ENCODE measurements around the gene LRP1B.
"Not testable (repeated sequence)": the region's sequence is repeated elsewhere in the genome, so short reads cannot be mapped to it uniquely, and the experiment has no call there.

Gene LRP1B

DNA sequence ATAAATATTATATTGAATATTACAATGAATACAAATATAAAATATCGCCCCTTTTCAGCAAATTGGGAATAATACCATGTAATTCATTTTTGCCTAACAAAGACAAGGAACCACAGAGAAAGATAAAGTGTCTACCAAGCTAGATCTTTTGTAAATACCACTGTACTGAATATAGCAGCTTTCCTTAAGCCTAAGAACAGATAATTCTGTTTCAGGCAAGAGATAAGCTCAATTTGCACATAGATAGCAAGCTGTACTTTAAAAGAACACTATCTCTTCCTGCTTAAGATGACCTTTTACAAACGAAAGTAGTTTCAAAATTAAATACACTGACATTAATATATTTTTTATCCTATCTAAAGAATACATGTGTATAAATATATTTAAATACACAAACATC is 43.2 kb downstream of the LRP1B start:
- DNase-seq (ENCODE audit: low spot score in 2 of 2); H3K27me3 Mint-ChIP-seq; H3K36me3 Mint-ChIP-seq; H3K4me1 Mint-ChIP-seq; H3K4me3 Mint-ChIP-seq; ATAC-seq (ENCODE audit: low read depth); H3K9me3 Mint-ChIP-seq; H3K27ac Mint-ChIP-seq: not testable (repeated sequence)

DNA sequence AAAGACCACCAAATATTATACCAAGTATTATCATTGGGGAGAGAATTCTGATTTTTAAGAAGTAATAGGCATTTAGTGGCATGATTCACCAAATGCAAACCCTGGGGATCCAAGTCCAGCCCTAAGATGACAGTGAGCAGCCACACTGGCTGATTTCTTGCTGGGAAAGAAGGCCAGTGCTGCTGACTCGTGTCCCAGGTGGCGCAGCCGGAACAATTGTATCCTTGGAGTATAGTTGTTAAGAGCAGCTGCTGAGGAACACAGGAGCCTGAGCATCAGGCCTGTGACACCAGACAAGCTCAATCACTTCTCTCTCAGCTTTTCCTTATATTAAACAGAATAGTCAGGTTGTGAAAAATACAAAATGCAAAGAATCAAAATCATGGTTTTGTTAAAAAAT is 48.4 kb downstream of the LRP1B start:
- no peak for DNase-seq (ENCODE audit: low spot score in 2 of 2)
- Mint-ChIP-seq H3K27me3 (no peaks in the 10 kb centered on the region), H3K4me3 (no peak overlapping the region), H3K36me3 (no peaks in the 10 kb centered on the region), H3K9me3 (peaks cover 4% of the 10 kb centered on the region), H3K4me1 (no peaks in the 10 kb centered on the region), H3K27ac (no peak overlapping the region)
- no peak for ATAC-seq (ENCODE audit: low read depth)

DNA sequence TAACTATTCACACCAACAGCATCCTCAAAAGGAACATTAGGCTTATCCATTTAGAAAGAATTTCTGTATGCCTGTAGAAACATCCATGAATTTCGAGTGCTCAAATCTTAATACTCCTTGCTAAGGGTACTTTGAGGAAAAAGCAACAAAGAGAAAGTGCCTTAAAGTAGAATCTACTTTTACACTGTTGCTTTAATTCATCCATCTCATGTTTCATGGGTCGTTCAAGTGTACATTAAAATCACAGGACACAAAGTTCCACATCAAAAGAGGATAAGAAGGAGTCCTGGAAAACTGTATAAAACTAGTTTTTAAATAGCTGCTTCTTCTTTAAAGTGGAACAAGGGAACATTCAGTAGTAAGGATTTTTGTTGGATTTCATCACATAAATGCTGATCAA is 54.5 kb downstream of the LRP1B start:
- DNase-seq (ENCODE audit: low spot score in 2 of 2) (no peak), ATAC-seq (ENCODE audit: low read depth) (no peak)
- no peak overlapping the region for H3K4me3 Mint-ChIP-seq
- no peaks in the 10 kb centered on the region for H3K36me3 Mint-ChIP-seq
- no peak overlapping the region for H3K27ac Mint-ChIP-seq
- peaks cover 4% of the 10 kb centered on the region for H3K9me3 Mint-ChIP-seq
- no peaks in the 10 kb centered on the region for H3K4me1 Mint-ChIP-seq
- H3K27me3 Mint-ChIP-seq: no peaks in the 10 kb centered on the region

DNA sequence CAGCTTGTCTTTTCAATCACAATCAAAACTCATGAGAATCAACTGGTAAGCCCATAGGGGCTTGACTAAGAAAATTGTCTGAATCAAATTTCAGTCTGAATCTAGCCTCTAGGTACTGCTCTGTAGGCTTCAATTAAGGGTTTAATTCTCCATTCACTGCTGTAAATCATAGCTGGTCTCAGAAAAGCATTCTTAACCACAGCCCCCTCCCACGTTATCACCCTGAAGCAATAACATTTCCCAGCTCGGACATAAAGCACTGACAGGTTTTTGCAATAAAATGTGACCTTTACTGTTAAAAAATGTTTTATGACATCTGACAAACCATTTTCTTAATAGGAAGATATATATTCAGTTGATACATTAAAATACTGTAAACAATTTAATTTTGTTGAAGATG is 55.0 kb downstream of the LRP1B start:
- H3K4me3 Mint-ChIP-seq: no peak overlapping the region
- DNase-seq (ENCODE audit: low spot score in 2 of 2) (no peak), ATAC-seq (ENCODE audit: low read depth) (no peak)
- H3K9me3 Mint-ChIP-seq: peaks cover 4% of the 10 kb centered on the region
- no peaks in the 10 kb centered on the region for H3K27me3 Mint-ChIP-seq
- H3K27ac Mint-ChIP-seq: no peak overlapping the region
- no peaks in the 10 kb centered on the region for H3K4me1 Mint-ChIP-seq
- H3K36me3 Mint-ChIP-seq: no peaks in the 10 kb centered on the region

DNA sequence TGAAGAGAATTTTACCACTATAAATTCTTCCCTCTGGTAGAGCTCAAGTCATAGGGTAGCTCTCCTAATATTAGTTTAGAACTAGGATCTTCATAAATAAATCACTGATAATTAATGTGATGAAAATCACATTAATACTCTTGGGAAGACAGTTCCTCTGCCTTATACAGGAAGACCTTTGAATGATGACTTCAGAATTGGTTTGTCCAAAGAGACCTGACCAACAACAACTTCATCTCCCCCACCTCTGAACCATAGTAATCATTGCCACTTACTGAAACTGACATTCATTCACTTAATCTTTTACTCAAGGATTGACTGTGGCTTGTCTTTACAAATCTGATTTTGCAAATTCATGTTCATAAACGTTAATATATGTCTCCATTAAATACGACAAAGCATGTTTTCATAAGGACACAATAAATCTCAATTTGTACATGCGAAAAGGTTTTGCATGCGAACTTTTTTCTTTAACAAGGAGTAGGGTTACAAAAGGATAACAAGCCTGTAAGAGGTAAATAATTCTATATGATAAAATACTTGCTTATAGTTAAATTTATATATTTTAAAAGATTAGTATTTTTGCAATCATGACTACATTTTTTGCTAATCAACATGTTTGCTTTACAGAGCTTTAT is 61.4 kb downstream of the LRP1B start:
- no peak for DNase-seq (ENCODE audit: low spot score in 2 of 2)
- Mint-ChIP-seq H3K27me3 (no peaks in the 10 kb centered on the region), H3K4me3 (no peak overlapping the region)

DNA sequence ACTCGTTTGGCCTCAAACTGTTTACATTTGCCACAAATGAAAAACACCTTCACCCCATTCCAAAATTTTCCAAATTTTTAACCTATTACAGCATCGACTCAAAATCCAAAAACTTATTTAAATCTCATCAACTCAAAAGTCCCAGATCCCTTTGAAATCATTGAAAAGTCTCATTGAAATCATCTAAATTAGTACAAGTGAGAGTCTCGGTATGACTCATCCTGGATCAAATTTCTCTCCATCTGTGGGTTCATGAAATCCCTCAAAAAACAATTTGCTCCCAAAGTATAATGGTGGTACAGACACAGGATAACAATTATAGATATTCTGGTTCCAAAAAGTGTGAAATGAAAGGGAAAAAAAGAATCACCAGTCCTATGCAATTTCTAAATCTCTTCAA is 65.1 kb downstream of the LRP1B start:
- Mint-ChIP-seq H3K36me3 (no peaks in the 10 kb centered on the region), H3K4me3 (no peak overlapping the region), H3K4me1 (no peaks in the 10 kb centered on the region), H3K27ac (no peak overlapping the region), H3K9me3 (no peaks in the 10 kb centered on the region), H3K27me3 (no peaks in the 10 kb centered on the region)
- ATAC-seq (ENCODE audit: low read depth): no peak
- no peak for DNase-seq (ENCODE audit: low spot score in 2 of 2)

More for the DNA sequence above, 61.4 kb downstream of the LRP1B start:
- H3K4me1 Mint-ChIP-seq: no peaks in the 10 kb centered on the region
- H3K36me3 Mint-ChIP-seq: no peaks in the 10 kb centered on the region
- H3K9me3 Mint-ChIP-seq: no peaks in the 10 kb centered on the region
- no peak for ATAC-seq (ENCODE audit: low read depth)
- no peak overlapping the region for H3K27ac Mint-ChIP-seq

- ATAC-seq (ENCODE audit: low read depth) (no peak), DNase-seq (ENCODE audit: low spot score in 2 of 2) (no peak)
- Mint-ChIP-seq H3K4me1 (no peaks in the 10 kb centered on the region), H3K4me3 (no peak overlapping the region), H3K9me3 (no peaks in the 10 kb centered on the region), H3K27me3 (no peaks in the 10 kb centered on the region), H3K36me3 (no peaks in the 10 kb centered on the region), H3K27ac (no peak overlapping the region)
Observed at GRCh38 chr2:142065156-142065555, 65.7 kb downstream of the LRP1B start.

DNA sequence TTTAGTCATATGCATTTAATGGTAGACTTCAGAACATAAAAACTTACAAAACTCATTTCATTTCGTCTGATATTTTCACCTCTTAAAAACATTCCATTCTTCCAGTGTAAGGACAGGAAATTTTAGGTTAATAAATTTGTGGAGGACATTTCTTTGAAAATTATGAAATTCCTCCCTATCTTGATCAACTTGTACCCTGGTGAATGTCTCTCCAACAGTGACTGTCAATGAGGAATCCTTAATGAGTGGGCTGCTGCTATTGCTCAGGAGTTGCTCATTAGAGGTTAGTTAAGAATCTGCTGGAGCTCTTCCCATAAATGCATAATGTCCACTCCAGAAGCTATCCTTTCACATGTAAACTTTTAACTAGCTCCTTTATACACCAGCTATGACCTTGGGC is 69.1 kb downstream of the LRP1B start:
- ATAC-seq (ENCODE audit: low read depth) (no peak), DNase-seq (ENCODE audit: low spot score in 2 of 2) (no peak)
- Mint-ChIP-seq H3K4me1 (no peaks in the 10 kb centered on the region), H3K4me3 (no peak overlapping the region), H3K9me3 (no peaks in the 10 kb centered on the region), H3K27me3 (no peaks in the 10 kb centered on the region), H3K36me3 (no peaks in the 10 kb centered on the region), H3K27ac (no peak overlapping the region)

DNA sequence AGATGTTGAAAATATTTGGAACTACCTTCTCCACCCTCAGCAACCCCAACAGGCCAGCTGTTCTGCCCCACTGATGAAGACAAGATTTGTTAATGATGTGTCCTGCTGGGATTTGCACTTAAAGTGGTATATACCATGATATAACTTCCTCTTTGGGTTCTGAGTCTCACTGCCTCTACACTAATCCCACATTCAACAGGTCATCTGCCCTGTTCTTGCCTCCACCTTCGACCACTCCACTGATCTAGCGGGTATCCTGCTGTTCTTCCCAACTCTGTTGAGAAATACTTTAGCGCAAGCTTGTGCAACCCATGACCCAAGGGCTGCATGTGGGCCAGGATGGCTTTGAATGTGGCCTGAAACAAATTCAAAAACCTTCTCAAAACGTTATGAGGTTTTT is 72.7 kb downstream of the LRP1B start:
- no peaks in the 10 kb centered on the region for H3K36me3 Mint-ChIP-seq
- H3K4me1 Mint-ChIP-seq: no peaks in the 10 kb centered on the region
- no peak overlapping the region for H3K27ac Mint-ChIP-seq
- DNase-seq (ENCODE audit: low spot score in 2 of 2): no peak
- ATAC-seq (ENCODE audit: low read depth): no peak
- peaks cover 1% of the 10 kb centered on the region for H3K9me3 Mint-ChIP-seq
- H3K4me3 Mint-ChIP-seq: no peak overlapping the region
- H3K27me3 Mint-ChIP-seq: no peaks in the 10 kb centered on the region

- no peak overlapping the region for H3K4me3 Mint-ChIP-seq
- DNase-seq (ENCODE audit: low spot score in 2 of 2): no peak
- ATAC-seq (ENCODE audit: low read depth): no peak
- H3K9me3 Mint-ChIP-seq: peaks cover 1% of the 10 kb centered on the region
- no peaks in the 10 kb centered on the region for H3K4me1 Mint-ChIP-seq
- no peaks in the 10 kb centered on the region for H3K36me3 Mint-ChIP-seq
- H3K27me3 Mint-ChIP-seq: no peaks in the 10 kb centered on the region
- no peak overlapping the region for H3K27ac Mint-ChIP-seq
Observed at GRCh38 chr2:142056784-142057183, 74.0 kb downstream of the LRP1B start.

DNA sequence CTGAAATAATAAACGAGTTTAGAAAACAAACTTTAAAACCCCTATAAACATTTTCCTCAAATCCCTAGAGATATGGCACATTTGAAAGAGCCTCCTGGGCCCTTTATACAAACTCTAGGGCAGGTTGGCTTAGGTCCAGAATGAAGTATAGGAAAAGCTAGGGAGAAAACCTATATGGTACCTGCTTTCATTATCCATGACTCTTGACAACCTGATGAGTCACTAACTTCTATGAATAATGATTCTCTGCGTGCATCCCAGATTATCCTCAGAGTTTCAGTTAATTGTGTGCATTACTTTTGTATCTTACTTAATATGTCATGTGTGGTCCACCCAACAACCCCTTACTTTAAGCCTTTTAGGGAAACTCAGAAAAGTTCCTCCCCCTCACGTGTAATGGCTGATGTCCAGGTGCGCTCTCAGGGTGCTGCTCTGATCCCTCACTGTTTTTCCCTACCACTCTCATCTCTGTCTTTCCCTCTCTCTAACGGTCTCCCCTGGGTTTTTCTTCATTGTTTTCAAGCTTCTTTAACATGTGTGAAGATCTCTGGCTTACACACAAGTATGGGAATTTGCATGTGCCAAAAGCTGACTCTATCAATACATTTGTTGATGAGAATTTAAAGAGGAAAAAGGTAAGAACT is 78.5 kb downstream of the LRP1B start:
- no peak for DNase-seq (ENCODE audit: low spot score in 2 of 2)
- no peak for ATAC-seq (ENCODE audit: low read depth)
- Mint-ChIP-seq H3K9me3 (peaks cover 1% of the 10 kb centered on the region), H3K27ac (no peak overlapping the region), H3K36me3 (no peaks in the 10 kb centered on the region), H3K4me1 (no peaks in the 10 kb centered on the region), H3K27me3 (no peaks in the 10 kb centered on the region), H3K4me3 (no peak overlapping the region)

- H3K27ac Mint-ChIP-seq: no peak overlapping the region
- DNase-seq (ENCODE audit: low spot score in 2 of 2): no peak
- no peaks in the 10 kb centered on the region for H3K4me1 Mint-ChIP-seq
- H3K4me3 Mint-ChIP-seq: no peak overlapping the region
- H3K9me3 Mint-ChIP-seq: no peaks in the 10 kb centered on the region
- ATAC-seq (ENCODE audit: low read depth): no peak
- no peaks in the 10 kb centered on the region for H3K36me3 Mint-ChIP-seq
- no peaks in the 10 kb centered on the region for H3K27me3 Mint-ChIP-seq
Observed at GRCh38 chr2:142048581-142048980, 82.2 kb downstream of the LRP1B start.

- ATAC-seq (ENCODE audit: low read depth) (no peak), DNase-seq (ENCODE audit: low spot score in 2 of 2) (no peak)
- H3K36me3 Mint-ChIP-seq: no peaks in the 10 kb centered on the region
- H3K27ac Mint-ChIP-seq: no peak overlapping the region
- H3K4me3 Mint-ChIP-seq: no peak overlapping the region
- no peaks in the 10 kb centered on the region for H3K4me1 Mint-ChIP-seq
- no peaks in the 10 kb centered on the region for H3K9me3 Mint-ChIP-seq
- H3K27me3 Mint-ChIP-seq: no peaks in the 10 kb centered on the region
Observed at GRCh38 chr2:142045641-142046040, 85.2 kb downstream of the LRP1B start.

GRCh38 chr2:142044197-142044596 is 86.6 kb downstream of the LRP1B start:
- no peak overlapping the region for H3K4me3 Mint-ChIP-seq
- no peak for ATAC-seq (ENCODE audit: low read depth)
- H3K27me3 Mint-ChIP-seq: no peaks in the 10 kb centered on the region
- DNase-seq (ENCODE audit: low spot score in 2 of 2): no peak
- no peaks in the 10 kb centered on the region for H3K4me1 Mint-ChIP-seq
- no peaks in the 10 kb centered on the region for H3K36me3 Mint-ChIP-seq
- H3K9me3 Mint-ChIP-seq: no peaks in the 10 kb centered on the region
- H3K27ac Mint-ChIP-seq: no peak overlapping the region

DNA sequence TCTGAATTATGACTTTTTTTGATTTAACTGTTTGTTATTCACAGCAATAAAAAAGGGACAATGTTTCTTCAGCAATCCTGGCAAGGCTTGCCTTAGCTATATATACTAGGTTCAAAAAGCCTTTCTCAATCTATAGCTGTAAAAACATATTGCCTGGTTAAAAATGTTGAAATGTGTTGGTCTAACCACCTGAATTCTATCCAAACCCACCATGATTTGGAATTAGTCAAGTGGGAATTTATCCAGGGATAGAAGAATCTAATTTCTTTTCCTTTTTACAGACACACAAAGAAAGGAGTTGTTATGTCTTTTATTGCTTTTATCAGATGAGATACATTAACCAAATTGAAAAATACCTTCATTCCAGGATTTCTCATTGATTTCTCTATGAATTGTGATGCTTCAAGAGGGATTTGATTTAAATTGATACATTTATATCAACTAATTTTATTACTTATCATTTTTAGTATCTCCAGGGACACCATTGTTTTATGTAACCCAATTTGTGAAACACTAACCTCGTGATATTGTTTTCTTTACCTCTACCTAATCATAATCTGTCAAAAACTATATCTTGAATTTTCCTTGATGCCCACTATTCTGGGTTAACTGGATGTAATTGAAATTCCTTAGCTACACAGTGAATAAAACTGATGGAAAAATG is 88.1 kb downstream of the LRP1B start:
- Mint-ChIP-seq H3K4me1 (no peaks in the 10 kb centered on the region), H3K4me3 (no peak overlapping the region), H3K36me3 (no peaks in the 10 kb centered on the region), H3K27ac (no peak overlapping the region), H3K27me3 (no peaks in the 10 kb centered on the region), H3K9me3 (no peaks in the 10 kb centered on the region)
- DNase-seq (ENCODE audit: low spot score in 2 of 2): no peak
- no peak for ATAC-seq (ENCODE audit: low read depth)

Measured in memory B cell (primary cell).